Activated naive CD4-positive, alpha-beta T cell treated with Interleukin-2 at 50 U/mL for 16 hours (primary cell): ENCODE results near the gene AFF3.

Experiments used
- DNase-seq: peaks from one replicate; pipeline ENCODE4 v3.0.0-alpha.2; 2020

The AFF3 gene

DNA sequence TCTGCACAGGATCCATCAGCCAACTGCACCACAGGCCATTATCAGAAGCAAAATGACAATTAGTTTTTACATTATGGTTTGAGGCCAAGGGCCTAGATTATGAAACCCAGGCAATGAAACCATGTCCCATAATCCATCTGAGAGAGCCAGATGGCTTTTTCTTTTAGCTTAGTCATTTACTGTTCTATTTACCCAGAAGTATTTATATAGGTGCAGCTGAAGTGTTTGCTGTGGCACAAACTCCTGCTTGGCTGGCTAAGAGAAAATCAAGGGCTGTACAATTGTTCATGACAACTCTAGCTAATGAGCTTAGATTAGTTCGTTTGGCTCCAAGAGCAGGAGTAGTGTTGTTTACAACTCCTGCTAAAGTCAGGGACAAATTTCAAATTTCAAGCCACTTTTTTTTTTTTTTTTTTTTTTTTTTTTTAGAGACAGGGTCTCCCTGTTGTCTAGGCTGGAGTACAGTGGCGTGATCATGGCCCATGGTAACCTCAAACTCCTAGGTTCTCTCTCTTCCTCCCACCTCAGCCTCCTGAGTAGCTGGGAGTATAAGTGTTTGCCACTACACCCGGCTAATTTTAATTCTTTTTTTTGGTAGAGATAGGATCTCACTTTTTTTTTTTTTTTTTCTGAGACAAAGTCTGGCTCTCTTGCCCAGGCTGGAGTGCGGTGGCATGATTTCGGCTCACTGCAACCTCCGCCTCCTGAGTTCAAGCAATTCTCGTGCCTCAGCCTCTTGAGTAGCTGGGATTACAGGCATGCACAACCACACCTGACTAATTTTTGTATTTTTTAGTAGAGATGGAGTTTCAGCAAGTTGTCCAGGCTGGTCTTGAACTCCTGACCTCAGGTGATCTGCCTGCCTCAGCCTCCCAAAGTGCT is 634.2 kb downstream of the AFF3 start:
- DNase-seq = no peak

DNA sequence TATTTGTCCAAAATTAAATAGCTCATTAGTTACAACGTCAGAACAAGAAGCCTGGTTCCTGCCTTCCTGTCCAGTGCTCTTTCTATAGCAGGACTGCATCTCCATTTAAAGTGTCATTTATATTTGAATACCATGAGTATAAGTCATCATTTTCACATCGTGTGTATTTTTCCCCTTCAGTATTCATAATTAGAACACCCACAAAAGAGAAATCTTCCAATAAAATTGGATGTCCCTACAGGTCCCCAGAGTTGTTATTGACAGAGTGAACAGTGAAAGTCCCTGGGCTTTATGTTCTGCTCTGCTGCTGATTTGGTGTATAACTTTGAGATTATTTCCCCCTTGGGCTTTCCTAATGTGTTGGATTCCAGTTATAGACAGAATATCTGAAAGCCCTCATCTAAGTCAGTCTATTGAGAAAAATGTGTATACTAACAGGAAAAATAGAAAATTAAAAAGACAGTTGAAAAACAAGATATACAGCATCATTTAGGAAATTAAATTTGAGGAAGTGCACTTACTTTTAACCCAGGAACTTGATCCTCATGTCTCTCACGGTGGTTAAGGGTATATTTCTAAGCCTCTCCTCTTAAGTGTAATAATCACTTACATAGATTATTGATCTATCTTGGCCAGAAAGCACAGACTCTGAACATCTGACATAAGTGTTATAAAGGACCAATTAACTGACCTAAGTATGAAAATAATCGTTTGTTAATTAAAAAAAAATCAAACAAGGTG is 637.4 kb downstream of the AFF3 start:
- no peak for DNase-seq

DNA sequence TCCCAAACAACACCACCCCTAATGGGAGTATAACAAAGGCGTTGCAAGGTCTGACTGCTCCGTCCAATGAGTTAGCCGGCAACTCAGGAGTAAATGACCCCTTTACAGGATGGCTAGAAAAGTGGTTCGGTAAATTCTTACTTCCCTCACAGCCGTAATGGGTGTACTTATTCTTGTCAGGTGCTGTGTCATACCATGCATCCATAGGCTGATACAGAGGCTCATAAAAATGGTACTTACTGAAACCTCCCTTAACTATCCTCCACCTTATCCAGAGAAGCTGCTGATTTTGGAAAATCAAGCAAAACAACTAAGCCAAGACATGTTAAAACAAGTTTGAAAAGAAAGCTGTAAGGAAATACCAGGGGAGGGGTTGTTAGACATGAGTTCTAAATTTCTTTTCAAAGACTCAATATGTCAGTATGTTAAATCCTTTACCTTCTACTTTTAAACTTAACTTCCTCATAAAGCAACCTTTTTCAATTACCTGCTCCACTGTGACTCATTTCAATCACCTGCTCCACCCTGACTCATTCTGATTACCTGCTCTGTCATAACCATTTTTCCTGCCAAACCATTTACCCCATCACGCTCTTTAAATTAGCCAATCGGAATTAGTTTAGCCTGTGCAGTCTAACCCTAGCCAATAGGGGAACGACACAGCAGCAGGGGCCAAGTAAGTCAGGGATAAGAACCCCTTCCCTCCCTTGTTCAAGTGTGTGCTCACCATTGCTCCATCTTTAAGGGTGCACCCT is 638.6 kb downstream of the AFF3 start:
- DNase-seq = peak; percentile 3

DNA sequence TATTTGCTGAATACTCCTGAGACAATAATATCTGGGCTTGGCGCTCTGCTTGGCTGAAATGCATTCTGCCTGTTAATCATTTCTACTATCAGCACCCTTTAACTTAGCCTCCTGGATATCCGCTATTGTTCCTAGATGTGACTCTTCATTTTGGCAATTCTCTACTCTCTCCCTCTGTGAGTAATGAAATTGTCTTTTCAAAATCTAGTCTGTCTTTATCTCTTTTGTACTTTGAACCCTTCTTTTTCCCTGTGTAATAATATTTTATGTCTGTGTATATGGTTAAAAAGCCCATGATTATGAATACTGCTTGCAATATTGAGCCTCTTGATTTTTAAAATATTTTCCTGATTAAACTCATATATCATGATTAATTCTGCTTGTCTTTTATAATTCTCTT is 646.4 kb downstream of the AFF3 start:
- DNase-seq = no peak
